ENCODE measurements around the gene PISD. TPM values are rescaled to one million over a fixed set of nuclear protein-coding genes. Genes with fewer than 3 reads are reported as not detected.

PISD gene
- total and polyA plus RNA-seq, 2 experiments from 2014 or later, result 31.2 to 39.6 TPM

- H3K27ac ChIP-seq, result no peak overlapping the region
- peaks cover 14% of the 10 kb centered on the region for H3K4me1 ChIP-seq (ENCODE audit: low read depth)
- H3K27me3 ChIP-seq, result no peaks in the 10 kb centered on the region
- H3K36me3 ChIP-seq, result no peaks in the 10 kb centered on the region
- no peak for TF ChIP-seq CTCF (IDR thresholded peaks at IDR 0.05; ENCODE audit: low read depth, low read length)
- H3K4me3 ChIP-seq, result no peak overlapping the region
- no peaks in the 10 kb centered on the region for H3K9me3 ChIP-seq (ENCODE audit: low read depth)
- peak in 1 of 2 donors; percentile 72 for DNase-seq (ENCODE audit: low read depth in 1 of 2, low spot score in 1 of 2)
Measured at GRCh38 chr22:31585161-31585859, 76.7 kb downstream of the PISD start.

GRCh38 chr22:31584804-31585160 is 77.2 kb downstream of the PISD start:
- no peak overlapping the region for H3K4me3 ChIP-seq
- TF ChIP-seq CTCF (IDR thresholded peaks at IDR 0.05; ENCODE audit: low read depth, low read length), result no peak

GRCh38 chr22:31583861-31584485 is 78.0 kb downstream of the PISD start:
- no peaks in the 10 kb centered on the region for H3K9me3 ChIP-seq (ENCODE audit: low read depth)
- peaks cover 14% of the 10 kb centered on the region for H3K4me1 ChIP-seq (ENCODE audit: low read depth)
- H3K4me3 ChIP-seq, result no peak overlapping the region
- no peak for TF ChIP-seq CTCF (IDR thresholded peaks at IDR 0.05; ENCODE audit: low read depth, low read length)
- no peaks in the 10 kb centered on the region for H3K36me3 ChIP-seq
- no peaks in the 10 kb centered on the region for H3K27me3 ChIP-seq
- H3K27ac ChIP-seq, result no peak overlapping the region
- DNase-seq (ENCODE audit: low read depth in 1 of 2, low spot score in 1 of 2), result peak in 1 of 2 donors; percentile 31

More at GRCh38 chr22:31584804-31585160, 77.2 kb downstream of the PISD start:
- peaks cover 14% of the 10 kb centered on the region for H3K4me1 ChIP-seq (ENCODE audit: low read depth)
- no peaks in the 10 kb centered on the region for H3K36me3 ChIP-seq
- DNase-seq (ENCODE audit: low read depth in 1 of 2, low spot score in 1 of 2), result no peak
- no peaks in the 10 kb centered on the region for H3K27me3 ChIP-seq
- no peak overlapping the region for H3K27ac ChIP-seq
- no peaks in the 10 kb centered on the region for H3K9me3 ChIP-seq (ENCODE audit: low read depth)

- Histone ChIP-seq H3K27ac (no peak overlapping the region), H3K4me3 (no peak overlapping the region), H3K27me3 (no peaks in the 10 kb centered on the region), H3K36me3 (peaks cover 3% of the 10 kb centered on the region), H3K4me1 (ENCODE audit: low read depth) (no peaks in the 10 kb centered on the region), H3K9me3 (ENCODE audit: low read depth) (no peaks in the 10 kb centered on the region)
- DNase-seq (ENCODE audit: low read depth in 1 of 2, low spot score in 1 of 2), result no peak
- no peak for TF ChIP-seq CTCF (IDR thresholded peaks at IDR 0.05; ENCODE audit: low read depth, low read length)
Measured at GRCh38 chr22:31579835-31580242, 82.2 kb downstream of the PISD start.

GRCh38 chr22:31578171-31578570 is 83.8 kb downstream of the PISD start:
- H3K9me3 ChIP-seq (ENCODE audit: low read depth), result no peaks in the 10 kb centered on the region
- TF ChIP-seq CTCF (IDR thresholded peaks at IDR 0.05; ENCODE audit: low read depth, low read length), result no peak
- no peak for DNase-seq (ENCODE audit: low read depth in 1 of 2, low spot score in 1 of 2)
- peaks cover 3% of the 10 kb centered on the region for H3K36me3 ChIP-seq
- peaks cover 4% of the 10 kb centered on the region for H3K4me1 ChIP-seq (ENCODE audit: low read depth)
- H3K27me3 ChIP-seq, result no peaks in the 10 kb centered on the region
- H3K4me3 ChIP-seq, result no peak overlapping the region
- H3K27ac ChIP-seq, result no peak overlapping the region
